Measurements from ENCODE around the gene ID3. TPM values are rescaled to one million over a fixed set of nuclear protein-coding genes. Genes with fewer than 3 reads are reported as not detected.

Gene ID3
- total RNA-seq, 1 donor from 2014 or later = 23.5 TPM

- Mint-ChIP-seq H3K27me3 (peaks cover 23% of the 10 kb centered on the region), H3K4me1 (peaks cover 54% of the 10 kb centered on the region), H3K9me3 (no peaks in the 10 kb centered on the region), H3K27ac (no peak overlapping the region), H3K4me3 (peak overlapping the region; percentile 83), H3K36me3 (ENCODE audit: low read depth) (peaks cover 10% of the 10 kb centered on the region)
- DNase-seq = peak; percentile 68
- intact Hi-C loops (cut with micrococcal nuclease) = loop anchor here (10.0 kb wide), 1 partner anchor 189 kb away; the partner anchor contains the start of gene ELOA
Measured at GRCh38 chr1:23555986-23556634, 3.2 kb downstream of the ID3 start.

- H3K4me3 Mint-ChIP-seq = peak overlapping the region; percentile 83
- peaks cover 16% of the 10 kb centered on the region for H3K27me3 Mint-ChIP-seq
- H3K9me3 Mint-ChIP-seq = no peaks in the 10 kb centered on the region
- H3K27ac Mint-ChIP-seq = peak overlapping the region; percentile 82
- DNase-seq = no peak
- peaks cover 54% of the 10 kb centered on the region for H3K4me1 Mint-ChIP-seq
- intact Hi-C loops (cut with micrococcal nuclease) = loop anchor here (10.0 kb wide), 1 partner anchor 189 kb away; the partner anchor contains the start of gene ELOA
- peaks cover 9% of the 10 kb centered on the region for H3K36me3 Mint-ChIP-seq (ENCODE audit: low read depth)
Measured at GRCh38 chr1:23555270-23555985, 3.9 kb downstream of the ID3 start.

- peak overlapping the region; percentile 88 for H3K4me3 Mint-ChIP-seq
- peak; percentile 95 for DNase-seq
- no peaks in the 10 kb centered on the region for H3K9me3 Mint-ChIP-seq
- peaks cover 9% of the 10 kb centered on the region for H3K36me3 Mint-ChIP-seq (ENCODE audit: low read depth)
- peak overlapping the region; percentile 91 for H3K27ac Mint-ChIP-seq
- intact Hi-C loops (cut with micrococcal nuclease) = loop anchor here (10.0 kb wide), 1 partner anchor 190 kb away; the partner anchor contains the start of gene ELOA
- H3K4me1 Mint-ChIP-seq = peaks cover 48% of the 10 kb centered on the region
- H3K27me3 Mint-ChIP-seq = peaks cover 11% of the 10 kb centered on the region
Measured at GRCh38 chr1:23554481-23555269, 4.6 kb downstream of the ID3 start.

- Mint-ChIP-seq H3K4me3 (peak overlapping the region; percentile 88), H3K36me3 (ENCODE audit: low read depth) (peaks cover 9% of the 10 kb centered on the region), H3K9me3 (no peaks in the 10 kb centered on the region), H3K4me1 (peaks cover 45% of the 10 kb centered on the region), H3K27ac (peak overlapping the region; percentile 91), H3K27me3 (peaks cover 9% of the 10 kb centered on the region)
- DNase-seq = no peak
- intact Hi-C loops (cut with micrococcal nuclease) = loop anchor here (10.0 kb wide), 1 partner anchor 191 kb away; the partner anchor contains the start of gene ELOA
Measured at GRCh38 chr1:23554127-23554480, 5.2 kb downstream of the ID3 start.

- no peaks in the 10 kb centered on the region for H3K9me3 Mint-ChIP-seq
- H3K27me3 Mint-ChIP-seq = peaks cover 9% of the 10 kb centered on the region
- H3K4me1 Mint-ChIP-seq = peaks cover 42% of the 10 kb centered on the region
- peak overlapping the region; percentile 91 for H3K27ac Mint-ChIP-seq
- DNase-seq = no peak
- H3K36me3 Mint-ChIP-seq (ENCODE audit: low read depth) = peaks cover 9% of the 10 kb centered on the region
- intact Hi-C loops (cut with micrococcal nuclease) = loop anchor here (10.0 kb wide), 1 partner anchor 191 kb away; the partner anchor contains the start of gene ELOA
- peak overlapping the region; percentile 88 for H3K4me3 Mint-ChIP-seq
Measured at GRCh38 chr1:23553231-23554126, 5.8 kb downstream of the ID3 start.

- peaks cover 30% of the 10 kb centered on the region for H3K4me1 Mint-ChIP-seq
- DNase-seq = no peak
- intact Hi-C loops (cut with micrococcal nuclease) = loop anchor here (10.0 kb wide), 1 partner anchor 193 kb away; the partner anchor contains the start of gene ELOA
- H3K4me3 Mint-ChIP-seq = no peak overlapping the region
- no peaks in the 10 kb centered on the region for H3K36me3 Mint-ChIP-seq (ENCODE audit: low read depth)
- no peaks in the 10 kb centered on the region for H3K9me3 Mint-ChIP-seq
- H3K27me3 Mint-ChIP-seq = peaks cover 9% of the 10 kb centered on the region
- H3K27ac Mint-ChIP-seq = no peak overlapping the region
Measured at GRCh38 chr1:23551849-23552248, 7.5 kb downstream of the ID3 start.

- Mint-ChIP-seq H3K27me3 (peaks cover 4% of the 10 kb centered on the region), H3K9me3 (no peaks in the 10 kb centered on the region), H3K4me1 (peaks cover 7% of the 10 kb centered on the region), H3K36me3 (ENCODE audit: low read depth) (no peaks in the 10 kb centered on the region), H3K4me3 (no peak overlapping the region), H3K27ac (no peak overlapping the region)
- DNase-seq = no peak
- intact Hi-C loops (cut with micrococcal nuclease) = no loop called here
Measured at GRCh38 chr1:23548704-23549143, 10.6 kb downstream of the ID3 start.

GRCh38 chr1:23546897-23547584 lies 12.3 kb downstream of the ID3 start:
- peaks cover 5% of the 10 kb centered on the region for H3K4me1 Mint-ChIP-seq
- H3K27me3 Mint-ChIP-seq = no peaks in the 10 kb centered on the region
- H3K9me3 Mint-ChIP-seq = no peaks in the 10 kb centered on the region
- intact Hi-C loops (cut with micrococcal nuclease) = no loop called here
- no peak for DNase-seq
- H3K27ac Mint-ChIP-seq = no peak overlapping the region
- no peak overlapping the region for H3K4me3 Mint-ChIP-seq
- no peaks in the 10 kb centered on the region for H3K36me3 Mint-ChIP-seq (ENCODE audit: low read depth)

- Mint-ChIP-seq H3K27ac (no peak overlapping the region), H3K27me3 (peaks cover 3% of the 10 kb centered on the region), H3K36me3 (ENCODE audit: low read depth) (no peaks in the 10 kb centered on the region), H3K4me3 (no peak overlapping the region), H3K4me1 (peaks cover 5% of the 10 kb centered on the region), H3K9me3 (no peaks in the 10 kb centered on the region)
- intact Hi-C loops (cut with micrococcal nuclease) = no loop called here
- no peak for DNase-seq
Measured at GRCh38 chr1:23545851-23546250, 13.4 kb downstream of the ID3 start.

- peak; percentile 90 for DNase-seq
- Mint-ChIP-seq H3K27ac (no peak overlapping the region), H3K9me3 (no peaks in the 10 kb centered on the region), H3K4me3 (no peak overlapping the region), H3K4me1 (peaks cover 7% of the 10 kb centered on the region), H3K36me3 (ENCODE audit: low read depth) (no peaks in the 10 kb centered on the region), H3K27me3 (peaks cover 3% of the 10 kb centered on the region)
- intact Hi-C loops (cut with micrococcal nuclease) = loop anchor here (1.0 kb wide), 1 partner anchor 93 kb away; no protein-coding TSS in a partner anchor
Measured at GRCh38 chr1:23544444-23545389, 14.6 kb downstream of the ID3 start.

- H3K36me3 Mint-ChIP-seq (ENCODE audit: low read depth) = no peaks in the 10 kb centered on the region
- H3K27ac Mint-ChIP-seq = no peak overlapping the region
- H3K9me3 Mint-ChIP-seq = no peaks in the 10 kb centered on the region
- no peak for DNase-seq
- intact Hi-C loops (cut with micrococcal nuclease) = loop anchor here (1.0 kb wide), 1 partner anchor 93 kb away; no protein-coding TSS in a partner anchor
- no peak overlapping the region for H3K4me3 Mint-ChIP-seq
- peaks cover 3% of the 10 kb centered on the region for H3K27me3 Mint-ChIP-seq
- peaks cover 10% of the 10 kb centered on the region for H3K4me1 Mint-ChIP-seq
Measured at GRCh38 chr1:23543707-23544443, 15.4 kb downstream of the ID3 start.
